Adrenal gland (tissue), 12 donors: ENCODE measurements around the gene PDS5B. TPM values are rescaled to one million over a fixed set of nuclear protein-coding genes. Genes with fewer than 3 reads are reported as not detected.

Source experiments
- DNase-seq, 7 donors: peaks; one replicate each; pipeline ENCODE4 v3.0.0-alpha.2; 2019 to 2020
- H3K27ac ChIP-seq, 5 donors: fragments of 200-600 bp; sonication (generic) in 4 of 5; 1 replicate in 3 of 5; 2 replicates in 2 of 5; pipeline versions ENCODE4 v1.5.1 to v1.8.0; 2016 to 2020; ENCODE audit warnings: mild to moderate bottlenecking in 1 of 5
- H3K27me3 ChIP-seq: fragments of 200-600 bp; 2 replicates; pipeline ENCODE4 v1.8.0; 2021
- H3K36me3 ChIP-seq, 2 donors: fragments of 200-600 bp; replicated peaks in 1 of 2; 1 replicate in 1 of 2; 2 replicates in 1 of 2; pipeline versions ENCODE4 v1.5.1 to v1.8.0; 2018 to 2022
- H3K4me1 ChIP-seq, 2 donors: fragments of 200-600 bp; replicated peaks in 1 of 2; 1 replicate in 1 of 2; 2 replicates in 1 of 2; pipeline versions ENCODE4 v1.5.1 to v1.8.0; 2018 to 2021
- H3K4me3 ChIP-seq, 4 donors: fragments of 200-600 bp; sonication (generic) in 3 of 4; one replicate each; pipeline ENCODE4 v1.5.1; 2016 to 2018
- H3K9me3 ChIP-seq, 3 donors: fragments of 200-600 bp; sonication (generic) in 1 of 3; replicated peaks in 1 of 3; 1 replicate in 2 of 3; 2 replicates in 1 of 3; pipeline versions ENCODE4 v1.5.1 to v1.8.0; 2016 to 2021
- POLR2A ChIP-seq, 2 donors: fragments of 450-650 bp; IDR thresholded peaks; one replicate each; pipeline ENCODE4 v1.6.1; 2017; ENCODE audit warnings: antibody characterized with exemption in 2 of 2, mild to moderate bottlenecking in 2 of 2, moderate library complexity in 1 of 2
- WGBS, 4 donors: extraction: QIAGEN DNeasy Blood & Tissue Kit in 2 of 4; methylation state at CpG; one replicate each; pipeline versions ENCODE4 v1.1.5 to v1.1.7; 2013 to 2017; 5-methylcytosine and 5-hydroxymethylcytosine counted together
- intact Hi-C, 2 donors: fragments of 100-400 bp; cut with DNase I; formaldehyde crosslinking; loops; one replicate each; pipeline versions ENCODE4 v1.14.1 to v1.15.0; 2022 to 2023
- polyA plus RNA-seq, 3 donors: library from polyadenylated mRNA; stranded (reverse); fragments of 200-250 nt in 2 of 3; fragments of 350-450 nt in 1 of 3; fragmentation: Illumina TruSeq in 1 of 3; extraction: RNeasy Lipid Tissue Mini Kit (QIAGEN cat#74804) in 1 of 3; gene quantifications; one replicate each; pipeline ENCODE4 v1.2.3, GENCODE V29; 2013 to 2014
- total RNA-seq, 9 donors: library from RNA; depleted of rRNA in 4 of 9; stranded (reverse); fragments of >200 nt in 4 of 9; fragments of 120-200 nt in 1 of 9; fragmentation: NEBNext Ultra II Directional in 1 of 9; extraction: Animal tissue kit (Norgen Biotek cat#: 25700) in 1 of 9; gene quantifications; one replicate each; pipeline versions ENCODE4 v1.1.0 to v1.2.4, GENCODE V29; 2013 to 2023
- TF ChIP-seq, protein P1 (sequence below), 6 experiments: fragments of 450-650 bp in 4 of 6; fragments of 200-600 bp in 2 of 6; sonication (generic) in 1 of 6; IDR thresholded peaks; 1 replicate in 5 of 6; 2 replicates in 1 of 6; pipeline versions ENCODE4 v1.5.1 to v1.8.0; 2016 to 2021; ENCODE audit warnings: antibody characterized with exemption in 6 of 6, mild to moderate bottlenecking in 2 of 6, moderate library complexity in 1 of 6
- donor health status: healthy with polysubstance abuse.
- donor health status: Bipolar disorder and iron deficiency.
- donor health status: DM: yes; HTN: yes; CAD: no.
- donor health status: DM: no; HTN: no; CAD: no.
- donor health status: DM: no; HTN: no; CAD: no.
- donor health status: DM: yes; HTN: yes; CAD: no.

Gene PDS5B
- total and polyA plus RNA-seq, 12 donors: 3.9 to 59.4 (median 30.2) TPM

DNA sequence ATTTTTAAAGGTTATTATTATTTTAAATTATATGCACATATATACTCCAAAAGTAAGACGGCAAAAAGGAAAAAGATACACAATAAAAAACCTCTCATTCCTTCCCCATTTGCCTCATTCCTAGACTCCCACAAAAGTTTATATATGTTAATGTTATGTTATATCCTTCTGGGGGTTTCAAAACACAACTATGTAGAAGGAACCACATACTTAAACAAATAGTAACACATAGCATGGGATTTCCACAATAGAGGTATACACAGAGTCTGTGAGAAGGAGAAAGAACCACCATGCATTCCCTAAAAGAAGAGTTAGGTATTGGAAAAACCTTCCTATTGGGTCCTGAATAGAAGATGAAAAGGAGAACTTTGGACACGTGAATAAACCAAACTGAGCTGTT lies 9.1 kb downstream of the PDS5B start:
- no peaks in the 10 kb centered on the region for H3K27me3 ChIP-seq
- H3K9me3 ChIP-seq: no peaks in the 10 kb centered on the region
- WGBS, 4 donors: 79 to 91% (median 85%) methylated on average over 2 of the region's 2 CpGs
- intact Hi-C loops: no loop called here
- H3K4me3 ChIP-seq: no peak overlapping the region
- H3K27ac ChIP-seq: no peak overlapping the region
- TF ChIP-seq, protein P1, sequence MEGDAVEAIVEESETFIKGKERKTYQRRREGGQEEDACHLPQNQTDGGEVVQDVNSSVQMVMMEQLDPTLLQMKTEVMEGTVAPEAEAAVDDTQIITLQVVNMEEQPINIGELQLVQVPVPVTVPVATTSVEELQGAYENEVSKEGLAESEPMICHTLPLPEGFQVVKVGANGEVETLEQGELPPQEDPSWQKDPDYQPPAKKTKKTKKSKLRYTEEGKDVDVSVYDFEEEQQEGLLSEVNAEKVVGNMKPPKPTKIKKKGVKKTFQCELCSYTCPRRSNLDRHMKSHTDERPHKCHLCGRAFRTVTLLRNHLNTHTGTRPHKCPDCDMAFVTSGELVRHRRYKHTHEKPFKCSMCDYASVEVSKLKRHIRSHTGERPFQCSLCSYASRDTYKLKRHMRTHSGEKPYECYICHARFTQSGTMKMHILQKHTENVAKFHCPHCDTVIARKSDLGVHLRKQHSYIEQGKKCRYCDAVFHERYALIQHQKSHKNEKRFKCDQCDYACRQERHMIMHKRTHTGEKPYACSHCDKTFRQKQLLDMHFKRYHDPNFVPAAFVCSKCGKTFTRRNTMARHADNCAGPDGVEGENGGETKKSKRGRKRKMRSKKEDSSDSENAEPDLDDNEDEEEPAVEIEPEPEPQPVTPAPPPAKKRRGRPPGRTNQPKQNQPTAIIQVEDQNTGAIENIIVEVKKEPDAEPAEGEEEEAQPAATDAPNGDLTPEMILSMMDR (IDR thresholded peaks at IDR 0.05): no peak
- TF ChIP-seq POLR2A (IDR thresholded peaks at IDR 0.05): no peak
- H3K4me1 ChIP-seq: peaks cover 0 to 6% of the 10 kb centered on the region in 2 donors
- DNase-seq: no peak
- no peaks in the 10 kb centered on the region for H3K36me3 ChIP-seq

DNA sequence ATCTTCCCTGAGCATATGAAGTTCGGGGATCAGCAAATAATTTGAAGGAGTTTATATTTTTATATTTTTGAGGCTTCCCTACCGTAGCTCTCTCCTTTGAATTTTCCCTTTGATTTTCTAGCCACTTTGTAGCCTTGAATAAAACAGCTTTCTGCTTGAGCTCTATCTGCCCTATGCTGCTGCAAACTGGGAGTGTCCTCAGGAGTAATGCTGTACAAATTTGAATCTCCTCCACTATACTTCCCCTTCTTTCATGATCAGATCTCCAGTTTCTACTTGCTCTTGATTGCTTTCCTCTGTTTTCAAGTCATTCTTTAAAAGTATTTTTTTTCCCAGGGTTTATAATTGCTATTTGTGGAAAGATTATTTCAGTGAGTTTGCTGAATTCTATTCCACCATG lies 14.6 kb downstream of the PDS5B start:
- Histone ChIP-seq H3K4me1 (no peaks in the 10 kb centered on the region), H3K27ac (no peak overlapping the region), H3K4me3 (no peak overlapping the region), H3K27me3 (no peaks in the 10 kb centered on the region), H3K9me3 (no peaks in the 10 kb centered on the region), H3K36me3 (no peaks in the 10 kb centered on the region)
- no peak for DNase-seq
- WGBS, 4 donors: 56 to 62% (median 58%) methylated on average over 2 of the region's 2 CpGs
- intact Hi-C loops: no loop called here
- TF ChIP-seq, protein P1 (IDR thresholded peaks at IDR 0.05): no peak
- TF ChIP-seq POLR2A (IDR thresholded peaks at IDR 0.05): no peak

DNA sequence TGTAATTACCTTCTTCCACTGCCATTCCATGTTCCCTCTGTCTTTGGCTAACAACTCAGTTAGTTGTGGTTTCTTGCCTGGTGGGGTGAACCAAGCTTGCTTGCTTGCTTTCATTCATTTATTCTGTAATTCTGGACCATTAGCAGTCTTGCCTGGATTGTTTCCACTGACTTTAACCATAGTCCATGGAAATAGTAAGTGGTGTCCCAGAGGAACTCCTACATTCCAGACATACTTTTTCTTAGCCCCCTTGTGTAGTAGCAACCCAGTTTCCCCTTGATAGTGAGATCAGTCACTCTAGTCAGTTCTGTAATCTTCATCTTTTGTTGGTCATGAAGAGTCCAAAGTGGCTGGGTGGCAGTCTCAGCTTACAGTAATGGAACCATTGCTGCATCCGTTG lies 23.2 kb downstream of the PDS5B start:
- intact Hi-C loops: no loop called here
- TF ChIP-seq, protein P1 (IDR thresholded peaks at IDR 0.05): no peak
- no peak for TF ChIP-seq POLR2A (IDR thresholded peaks at IDR 0.05)
- DNase-seq: no peak
- Histone ChIP-seq H3K27me3 (no peaks in the 10 kb centered on the region), H3K4me1 (no peaks in the 10 kb centered on the region), H3K4me3 (no peak overlapping the region), H3K9me3 (no peaks in the 10 kb centered on the region), H3K36me3 (no peaks in the 10 kb centered on the region), H3K27ac (no peak overlapping the region)
- WGBS, 4 donors: 80 to 100% (median 90%) methylated on average over 1 of the region's 1 CpG

DNA sequence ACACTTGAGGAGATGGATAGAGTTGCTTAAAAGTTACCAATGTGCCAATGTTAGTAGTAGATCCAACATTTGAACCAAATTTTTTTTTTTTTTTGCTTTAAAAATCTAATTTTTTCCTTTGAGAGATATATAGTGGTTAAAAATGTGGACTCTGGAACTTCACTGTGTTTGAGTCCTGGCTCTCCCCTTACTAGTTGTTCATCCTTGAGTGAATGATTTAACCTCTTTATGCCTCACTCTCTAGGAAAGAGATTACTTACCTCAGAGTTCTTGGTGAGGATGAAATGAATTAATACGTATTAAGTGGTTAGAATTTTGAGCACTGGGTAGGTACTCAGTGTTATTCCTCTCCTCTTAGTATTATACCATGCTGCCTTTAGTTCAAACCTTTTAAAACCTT lies 24.3 kb downstream of the PDS5B start:
- intact Hi-C loops: no loop called here
- no peak for DNase-seq
- TF ChIP-seq, protein P1 (IDR thresholded peaks at IDR 0.05): no peak
- no peak for TF ChIP-seq POLR2A (IDR thresholded peaks at IDR 0.05)
- H3K4me1 ChIP-seq: no peaks in the 10 kb centered on the region
- 84 to 97% (median 91%) methylated on average over 1 of the region's 1 CpG for WGBS, 4 donors
- H3K36me3 ChIP-seq: no peaks in the 10 kb centered on the region
- H3K27ac ChIP-seq: no peak overlapping the region
- H3K27me3 ChIP-seq: no peaks in the 10 kb centered on the region
- no peaks in the 10 kb centered on the region for H3K9me3 ChIP-seq
- no peak overlapping the region for H3K4me3 ChIP-seq
